DMS114 treated with DMSO at 0.1 percent for 48 hours (cell line): Measurements from ENCODE around the gene RNF6.

Experiments used
- DNase-seq: peaks from one replicate; lab custom pipeline; 2025; ENCODE audit not compliant: unreplicated experiment; lab: John Stamatoyannopoulos, UW

RNF6 gene

DNA sequence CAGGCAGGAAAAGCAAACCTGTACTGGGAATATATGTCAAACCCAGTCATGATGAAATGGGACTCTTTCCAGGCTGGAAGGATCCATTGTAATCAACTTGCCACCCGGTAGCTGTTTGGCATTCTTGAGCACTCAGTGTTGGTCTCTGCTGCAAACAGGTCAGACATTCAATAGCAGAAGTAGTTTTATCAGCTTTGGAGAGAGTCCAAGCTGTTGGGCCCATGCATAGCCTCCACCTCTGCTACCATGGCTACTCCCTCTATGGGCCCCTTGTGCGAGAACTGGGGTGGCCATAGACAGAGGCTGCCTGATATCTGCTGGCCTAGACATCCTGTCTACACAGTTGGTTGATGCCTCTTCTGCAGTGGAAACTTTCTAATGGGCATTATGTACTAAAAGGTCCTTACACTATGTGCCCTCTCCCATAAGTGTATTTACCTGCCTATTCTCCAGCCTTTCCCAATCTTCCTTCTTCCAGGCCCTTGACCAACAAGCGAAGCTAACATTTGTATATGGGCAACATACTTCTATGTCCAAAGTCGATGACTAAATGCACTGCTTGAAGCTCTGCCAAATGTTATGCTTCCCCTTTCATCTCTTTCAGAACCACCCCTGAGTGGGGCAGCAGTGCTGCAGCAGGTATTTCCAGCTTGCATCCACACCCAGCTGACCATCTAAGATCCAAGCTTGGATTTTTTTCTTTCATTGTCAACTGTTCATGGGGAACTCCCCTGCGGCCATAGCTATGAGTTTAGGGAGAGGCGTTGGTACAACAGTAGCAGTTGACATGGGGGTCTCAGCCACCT is 5.3 kb upstream of the RNF6 start:
- no peak for DNase-seq

DNA sequence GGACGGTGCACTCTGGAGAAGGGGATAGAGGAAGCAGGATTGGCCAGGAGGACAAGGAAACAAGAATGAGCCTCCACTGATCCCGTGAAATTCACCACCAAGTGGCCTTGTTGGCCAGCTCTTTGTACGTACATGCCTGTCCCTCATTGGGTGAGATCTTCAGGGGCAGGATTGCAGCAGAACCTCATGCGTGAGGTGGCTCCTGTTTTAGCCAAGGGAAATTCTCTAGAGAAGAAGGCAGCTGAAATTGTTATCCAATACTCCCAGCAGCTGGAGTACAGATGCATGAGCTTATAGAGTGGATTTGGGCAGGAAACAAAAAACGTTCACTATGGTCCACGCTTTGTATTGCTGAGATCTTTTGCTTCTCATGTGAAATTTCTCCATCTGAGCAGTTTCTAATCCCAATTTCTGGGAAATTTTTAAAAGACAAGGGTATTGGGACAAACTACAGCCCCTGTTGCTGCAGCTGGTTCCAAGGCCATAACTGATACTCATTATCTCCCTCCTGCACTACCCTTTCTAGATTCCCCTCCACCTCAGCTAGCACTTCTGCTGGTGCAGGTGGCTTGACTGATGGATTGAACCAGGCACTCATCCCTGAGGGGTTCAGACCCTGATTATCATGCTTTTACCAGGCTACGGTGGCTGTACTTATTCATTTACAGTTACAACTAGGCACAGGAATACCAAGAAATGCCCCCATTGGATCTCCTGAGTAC is 3.9 kb upstream of the RNF6 start:
- no peak for DNase-seq

DNA sequence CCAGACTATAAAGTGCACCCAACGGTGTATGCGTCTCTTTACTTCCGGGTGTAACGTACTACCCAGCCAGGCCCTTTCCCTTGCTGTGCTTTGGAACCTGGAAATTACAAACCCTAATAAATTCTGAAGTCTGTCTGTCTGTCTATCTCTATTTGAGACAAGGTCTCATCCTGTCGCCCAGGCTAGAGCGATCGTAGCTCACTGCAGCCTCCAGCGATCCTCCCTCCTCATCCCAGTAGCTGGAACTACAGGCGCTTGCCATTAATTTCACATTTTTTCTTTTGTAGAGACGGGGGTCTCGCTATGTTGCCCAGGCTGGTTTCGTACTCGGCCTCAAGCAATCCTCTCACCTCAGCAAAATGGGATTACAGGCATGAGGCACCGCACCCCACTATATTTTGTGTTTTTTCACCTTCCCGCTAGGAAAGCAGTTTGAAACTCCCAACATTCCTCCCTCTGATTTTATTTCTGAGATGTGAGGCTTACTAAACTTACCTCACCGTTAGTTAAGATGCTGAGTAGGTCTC is 469 bp upstream of the RNF6 start:
- DNase-seq: peak; percentile 39

DNA sequence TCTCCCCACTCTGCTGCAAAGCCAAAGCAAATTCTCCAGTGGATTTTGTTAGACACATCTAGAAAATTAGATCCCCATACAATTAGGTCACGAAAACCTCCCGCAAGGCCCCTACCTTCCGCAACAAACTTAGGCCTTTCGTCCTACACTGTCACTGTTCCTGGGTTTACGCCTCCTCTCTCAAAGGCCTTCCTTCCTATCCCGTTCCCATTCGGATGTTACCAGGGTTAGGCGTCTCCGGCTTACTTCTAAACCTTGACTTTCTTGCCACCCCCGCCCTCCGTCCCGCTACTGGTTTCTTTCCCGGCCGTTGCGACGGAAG is 754 bp downstream of the RNF6 start:
- no peak for DNase-seq

DNA sequence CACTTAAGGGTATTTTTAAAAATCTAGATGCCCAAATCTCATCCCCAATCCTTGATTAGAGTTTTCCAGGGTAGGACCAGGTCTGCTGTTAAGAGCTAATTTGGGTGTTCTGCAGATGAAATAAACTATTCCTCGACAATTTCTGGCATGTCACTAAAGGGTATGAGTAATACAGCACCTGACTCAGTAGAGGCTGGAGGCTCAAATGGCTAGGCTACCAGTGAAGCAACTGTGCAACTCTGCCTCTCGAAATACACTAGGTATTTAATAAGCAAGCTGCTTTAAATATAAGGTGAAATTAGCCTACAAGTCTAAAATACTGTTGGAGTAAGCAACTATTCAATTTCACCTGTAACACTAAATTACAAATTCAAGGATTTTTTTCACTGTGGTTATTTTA is 1.5 kb downstream of the RNF6 start:
- no peak for DNase-seq

DNA sequence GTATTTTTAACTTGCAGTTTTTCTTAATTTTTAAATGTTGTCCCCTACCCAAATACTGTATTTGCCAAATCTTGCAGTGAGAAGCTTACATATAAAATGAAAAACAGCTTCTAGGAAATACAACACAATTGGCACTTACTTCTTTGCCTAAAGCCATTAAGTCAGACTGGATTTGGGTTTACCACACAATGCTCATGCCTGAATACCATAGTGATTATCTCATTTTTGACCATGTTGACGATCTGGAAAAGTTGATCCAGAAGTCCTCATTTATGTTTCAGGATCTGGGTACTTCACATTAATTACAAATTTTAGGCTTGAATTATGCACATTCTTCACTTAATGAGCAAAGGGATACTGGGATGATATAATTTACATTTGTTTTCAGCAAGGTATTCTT is 2.4 kb downstream of the RNF6 start:
- no peak for DNase-seq

DNA sequence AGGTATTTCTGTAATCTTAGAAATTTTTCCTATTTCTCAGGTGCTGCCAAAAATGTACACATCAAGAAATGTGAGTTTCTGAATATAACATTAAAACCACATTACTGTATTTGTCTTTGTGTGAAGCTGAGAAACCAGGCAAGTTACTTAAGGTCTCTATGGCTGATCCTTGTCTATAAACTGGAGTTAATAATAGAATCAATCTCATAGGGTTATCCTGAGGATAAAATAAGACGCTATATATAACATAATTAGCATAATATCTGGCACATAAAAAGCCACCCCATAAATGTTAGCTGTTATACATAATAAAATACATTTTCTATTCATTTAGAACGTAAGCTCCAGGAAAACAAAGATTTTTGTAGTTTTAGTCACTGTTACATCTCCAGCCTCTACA is 6.1 kb downstream of the RNF6 start:
- no peak for DNase-seq

DNA sequence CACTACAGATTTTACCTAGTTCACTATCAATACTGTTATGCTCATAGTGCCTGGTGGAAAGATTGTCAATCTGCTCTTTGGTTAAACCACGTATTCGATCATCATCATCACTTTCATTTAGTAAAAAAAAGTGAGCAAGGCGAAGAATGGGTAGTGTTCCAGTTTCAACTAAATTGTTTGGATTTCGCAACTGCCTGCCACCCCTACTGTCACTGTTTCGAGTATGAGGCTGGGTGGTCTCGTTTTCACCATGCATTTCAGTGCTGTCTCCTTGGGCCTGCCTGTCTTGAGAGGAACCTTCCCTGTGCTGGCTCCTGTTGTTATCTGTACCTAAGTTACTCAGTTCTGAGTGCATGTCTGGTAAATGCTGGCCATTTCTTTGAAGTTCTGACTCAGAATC is 8.1 kb downstream of the RNF6 start:
- DNase-seq: no peak

DNA sequence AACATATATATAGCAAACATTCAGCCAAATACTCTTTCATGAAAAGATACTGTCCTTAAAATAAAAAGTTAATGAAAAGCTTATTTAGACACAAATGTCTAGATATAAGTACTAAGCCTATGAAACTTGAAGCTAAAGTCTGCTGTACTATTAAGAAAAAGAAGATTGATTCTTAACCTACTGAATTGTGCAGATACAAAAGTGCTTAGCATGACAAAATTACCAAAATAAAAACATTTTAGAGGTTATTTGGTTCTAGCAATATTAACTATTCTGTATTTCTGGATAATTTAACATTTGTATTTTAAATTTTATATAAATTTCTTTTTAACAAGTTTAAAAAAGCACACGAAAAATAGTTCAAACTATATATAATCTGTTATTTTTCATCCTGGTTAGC is 8.8 kb downstream of the RNF6 start:
- DNase-seq: no peak

DNA sequence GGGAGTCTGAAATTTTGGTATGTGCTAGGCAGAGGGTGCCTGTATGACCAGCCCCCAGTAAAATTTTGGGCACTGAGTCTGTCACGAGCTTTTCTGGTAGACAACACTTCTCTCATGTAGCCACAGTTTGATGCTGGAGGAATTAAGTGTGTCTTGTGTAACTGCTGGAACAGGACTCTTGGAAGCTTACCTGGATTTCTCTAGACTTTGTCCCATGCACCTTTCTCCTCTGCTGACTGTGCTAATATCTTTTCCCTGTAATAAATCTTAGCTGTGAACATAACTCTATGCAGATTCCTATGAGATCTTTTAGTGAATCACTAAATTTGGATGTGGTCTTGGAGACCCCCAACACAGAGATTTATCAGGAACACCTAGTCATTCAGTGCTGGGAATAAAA is 13.8 kb downstream of the RNF6 start:
- DNase-seq: no peak

DNA sequence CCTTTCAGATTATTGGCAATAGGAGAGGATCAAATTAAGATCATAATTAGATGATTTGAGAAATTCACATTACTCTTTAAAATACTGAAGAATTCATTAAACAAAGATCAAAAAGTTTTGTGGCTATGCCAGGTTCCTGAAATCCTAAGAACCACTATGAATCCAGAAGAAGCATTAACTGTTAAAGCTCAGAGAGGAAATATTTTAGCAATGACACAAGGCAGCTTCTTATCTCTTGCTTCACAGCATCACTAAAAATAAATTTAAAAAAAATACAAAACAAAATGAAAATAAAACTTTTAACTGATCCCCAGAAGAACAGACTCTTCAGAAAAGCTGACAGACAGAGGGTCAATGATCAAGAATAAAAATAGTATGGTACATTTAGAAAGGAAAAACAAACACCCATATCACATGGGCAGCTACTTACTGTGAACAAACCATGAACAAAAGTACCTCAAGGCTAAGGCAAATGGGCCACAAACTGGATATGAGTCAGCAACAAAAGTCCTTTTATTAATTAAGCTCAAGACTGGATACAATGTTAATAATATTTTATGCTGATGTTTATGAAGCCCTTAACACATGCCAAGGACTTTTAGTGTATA is 19.6 kb downstream of the RNF6 start:
- no peak for DNase-seq

DNA sequence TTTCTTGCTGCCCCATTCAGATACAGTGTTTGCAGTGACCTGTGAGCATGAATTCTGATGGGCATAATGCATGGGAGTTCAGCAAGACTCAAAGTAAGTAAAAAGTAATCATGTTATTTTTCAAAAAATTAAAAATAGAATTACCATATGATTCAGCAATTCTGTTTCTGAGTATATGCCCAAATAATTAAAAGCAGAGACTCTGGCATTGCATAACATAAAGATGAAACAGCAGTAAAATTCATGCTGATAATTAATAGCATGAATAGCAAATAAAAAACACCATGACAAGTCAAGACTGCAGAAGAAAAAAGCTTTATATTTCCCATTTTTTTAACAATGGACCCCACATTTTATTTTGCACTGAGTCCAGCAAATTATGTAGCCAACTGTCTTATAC is 21.3 kb downstream of the RNF6 start:
- no peak for DNase-seq

DNA sequence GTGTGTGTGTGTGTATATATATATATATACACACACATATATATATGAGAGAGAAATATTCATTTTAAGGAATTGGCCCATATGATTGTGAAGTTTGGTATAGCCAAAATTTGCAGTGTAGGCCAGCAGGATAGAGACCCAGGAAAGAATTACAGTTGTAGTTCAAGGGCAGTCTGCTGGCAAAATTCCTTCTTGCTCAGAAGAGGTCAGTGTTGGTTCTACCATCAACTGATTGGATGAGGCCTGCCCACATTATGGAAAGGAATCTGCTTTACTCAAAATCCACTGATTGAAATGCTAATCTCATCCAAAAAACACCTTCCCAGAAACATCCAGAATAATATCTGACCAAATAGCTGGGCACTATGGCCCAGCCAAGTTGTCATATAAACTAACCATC is 24.0 kb downstream of the RNF6 start:
- DNase-seq: no peak

DNA sequence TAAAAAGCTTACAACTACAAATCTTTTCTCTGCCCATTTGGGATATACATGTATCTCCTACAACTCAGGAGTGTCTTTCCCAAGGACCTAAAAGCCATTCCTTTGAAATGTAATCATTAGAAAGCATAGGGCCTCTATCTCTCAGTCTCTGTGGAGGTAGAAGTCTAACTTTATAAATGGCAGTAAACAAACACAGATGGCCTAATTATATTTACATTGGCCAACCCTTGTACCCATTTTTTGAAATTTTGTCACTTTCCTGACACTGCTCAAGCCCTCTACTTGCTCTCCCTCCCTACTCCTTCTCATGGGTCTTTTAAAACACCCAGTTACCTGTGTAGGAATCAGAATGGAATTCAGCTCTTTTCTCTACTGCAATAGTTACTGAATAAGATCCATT is 24.8 kb downstream of the RNF6 start:
- no peak for DNase-seq

DNA sequence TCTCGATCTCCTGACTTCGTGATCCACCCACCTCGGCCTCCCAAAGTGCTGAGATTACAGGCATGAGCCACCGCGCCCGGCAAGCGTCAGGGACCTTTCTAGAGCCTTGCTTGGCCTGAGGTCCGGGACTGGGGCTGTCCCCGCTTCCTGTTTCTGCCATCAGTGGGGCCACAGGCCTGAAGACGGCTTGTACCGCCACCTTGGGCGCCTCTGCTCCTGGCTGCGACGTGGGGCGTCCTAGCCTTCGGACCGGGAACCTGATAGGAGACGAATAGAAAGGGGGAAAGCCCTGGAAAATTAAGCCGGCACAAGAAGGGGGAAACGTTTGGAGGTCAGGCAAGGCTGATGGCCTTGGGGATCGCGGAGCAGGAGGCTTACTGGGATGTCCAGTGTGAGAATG is 35.1 kb downstream of the RNF6 start:
- DNase-seq: no peak

DNA sequence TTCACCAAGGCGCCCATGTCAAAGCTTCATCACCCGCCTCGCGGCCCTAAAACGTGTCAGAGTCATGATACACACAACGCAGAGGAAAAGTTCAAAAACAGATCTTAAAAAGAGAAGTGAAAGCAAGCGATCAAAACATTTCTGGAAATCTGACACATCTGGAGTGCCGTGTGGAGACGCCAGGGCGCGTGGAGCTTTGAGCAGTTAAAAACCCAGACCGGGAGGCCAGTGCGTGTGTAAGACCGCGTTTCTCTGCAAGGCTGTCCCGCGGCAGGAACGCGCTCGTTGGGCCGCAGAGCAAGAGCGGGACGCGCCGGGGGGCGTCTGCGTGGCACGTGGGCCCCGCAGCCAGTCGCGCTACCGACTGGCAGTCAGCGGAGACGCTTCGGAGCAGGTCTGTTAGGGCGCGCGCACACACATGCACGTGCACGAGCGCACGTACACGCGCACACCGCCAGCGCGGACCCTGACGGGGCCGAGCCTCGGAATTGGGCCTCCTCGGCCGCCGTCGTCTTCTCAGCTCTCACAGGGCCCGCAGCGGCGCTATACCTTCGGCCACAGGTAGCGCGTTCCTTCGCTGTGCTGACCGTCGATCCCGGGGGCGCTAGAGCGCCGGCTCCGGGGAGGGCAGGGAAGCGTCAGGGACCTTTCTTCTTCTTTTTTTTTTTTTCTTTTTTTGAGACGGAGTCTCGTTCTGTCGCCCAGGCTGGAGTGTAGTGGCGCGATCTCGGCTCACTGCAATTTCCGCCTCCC is 35.8 kb downstream of the RNF6 start:
- peak; percentile 64 for DNase-seq

DNA sequence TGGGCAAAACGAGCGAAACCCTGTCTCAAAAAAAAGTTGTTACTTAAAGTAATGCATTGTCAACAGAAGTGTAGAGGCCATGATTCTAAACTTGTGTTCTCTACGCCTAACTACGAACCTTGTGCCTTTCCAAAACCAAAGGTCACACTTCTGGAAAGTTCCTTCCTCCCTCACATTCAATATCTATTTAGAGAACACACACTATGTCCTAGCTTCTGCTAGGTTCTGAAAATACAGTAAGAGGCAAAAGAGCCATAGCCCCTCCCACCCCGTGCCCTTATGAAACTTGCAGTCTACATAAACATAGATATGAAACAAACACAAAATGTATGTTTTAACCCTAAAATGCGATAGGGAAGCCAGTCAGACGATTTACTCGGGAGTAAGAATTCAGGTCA is 36.4 kb downstream of the RNF6 start:
- DNase-seq: no peak

DNA sequence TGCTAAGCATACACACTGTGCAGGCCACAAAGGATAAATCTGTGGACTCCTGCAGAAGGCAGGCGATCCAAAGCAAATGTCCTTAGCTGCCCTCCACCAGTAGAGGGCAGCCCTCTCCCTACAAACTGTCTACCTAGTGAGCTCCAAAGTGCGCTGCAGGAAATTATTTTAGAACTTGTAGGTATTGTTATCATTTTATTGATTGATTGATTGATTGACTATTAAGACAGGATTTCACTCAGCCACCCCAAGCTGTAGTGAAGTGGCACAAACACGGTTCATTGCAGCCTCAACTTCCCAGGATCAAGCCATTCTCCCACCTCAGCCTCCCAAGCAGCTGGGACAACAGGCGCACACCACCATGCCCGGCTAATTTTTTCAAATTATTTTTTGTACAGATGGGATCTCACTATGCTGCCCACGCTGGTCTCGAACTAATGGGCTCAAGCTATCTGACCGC is 37.3 kb downstream of the RNF6 start:
- DNase-seq: peak; percentile 55

DNA sequence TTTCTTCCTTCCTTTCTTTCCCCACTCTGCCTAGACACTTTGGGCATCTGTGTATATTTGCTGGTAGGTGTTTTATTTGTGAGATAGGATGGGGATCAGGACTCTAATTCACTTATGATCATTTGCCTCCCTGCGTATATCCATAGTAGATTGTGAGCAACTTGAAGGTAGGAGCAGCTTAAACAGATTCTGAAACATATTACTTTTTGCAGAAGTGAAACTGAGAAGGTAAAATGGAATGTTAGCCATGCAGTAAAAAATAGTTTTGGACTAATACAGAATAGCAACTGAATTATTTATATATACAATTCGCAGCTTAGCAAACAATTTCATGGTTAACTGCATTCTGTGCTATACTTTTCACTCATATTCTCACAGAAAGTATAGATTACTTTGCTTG is 38.7 kb downstream of the RNF6 start:
- no peak for DNase-seq

DNA sequence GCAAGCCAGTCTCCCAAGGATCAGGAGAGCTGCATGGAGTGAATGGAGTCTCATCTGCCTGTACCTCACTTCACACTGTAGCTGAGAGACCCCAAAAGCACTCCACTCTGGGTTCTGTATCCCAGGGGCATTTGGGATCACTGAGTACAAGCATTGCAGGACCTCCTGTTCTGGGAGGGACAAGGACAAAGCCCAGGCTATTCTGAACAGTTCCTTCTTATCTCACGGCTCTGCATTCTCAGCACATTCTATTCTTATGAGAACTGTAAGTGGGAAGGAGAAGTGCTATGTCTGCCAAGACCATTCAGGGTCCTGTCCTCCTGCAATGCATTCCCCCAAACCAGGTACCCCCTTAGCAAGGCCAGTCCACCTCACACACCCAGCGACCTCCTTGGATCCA is 42.8 kb downstream of the RNF6 start:
- DNase-seq: no peak

DNA sequence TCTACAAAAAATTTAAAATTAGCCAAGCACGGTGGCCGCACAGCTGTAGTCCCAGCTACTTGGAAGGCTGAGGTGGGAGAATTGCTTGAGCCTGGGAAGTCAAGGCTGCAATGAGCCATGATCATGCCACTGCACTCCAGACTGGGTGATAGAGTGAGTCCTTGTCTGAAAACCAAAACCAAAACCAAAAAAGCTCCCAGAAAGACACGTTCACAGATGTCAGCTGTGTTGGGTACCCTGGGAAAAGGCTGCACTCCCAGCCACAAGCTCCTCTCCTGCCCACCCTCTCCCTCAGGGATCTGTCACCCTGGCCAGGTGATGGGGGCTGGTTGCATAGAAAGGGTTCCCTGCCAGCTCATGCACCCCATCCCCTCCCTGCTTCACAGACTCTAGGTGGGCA is 53.3 kb downstream of the RNF6 start:
- DNase-seq: no peak
